Embryonic facial prominence (tissue), 1 donor: Measurements from ENCODE around the gene CDH13.

ENCODE experiments used
- DNase-seq: peaks from one replicate; pipeline ENCODE4 v3.0.0-alpha.2; 2016; ENCODE audit errors: extremely low spot score

Gene CDH13

DNA sequence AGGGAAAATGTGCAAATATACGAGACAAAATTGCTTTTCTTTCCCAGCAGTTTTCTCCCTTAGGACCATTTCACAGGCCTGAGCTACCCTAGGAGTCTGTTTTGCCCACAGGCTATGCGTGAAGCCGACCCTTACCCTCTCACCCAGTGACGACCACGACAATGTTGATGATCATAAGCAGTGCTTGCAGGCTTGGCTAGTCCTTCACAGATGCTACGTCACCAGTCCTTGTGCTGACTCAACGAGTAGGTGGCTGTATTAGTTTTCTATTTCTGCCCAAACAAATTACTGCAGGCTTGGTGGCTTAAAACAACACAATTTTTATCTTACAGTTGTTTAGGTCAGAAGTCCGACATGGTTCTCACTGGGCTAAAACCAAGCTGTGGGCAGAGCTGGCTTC is 606.4 kb downstream of the CDH13 start:
- no peak for DNase-seq

DNA sequence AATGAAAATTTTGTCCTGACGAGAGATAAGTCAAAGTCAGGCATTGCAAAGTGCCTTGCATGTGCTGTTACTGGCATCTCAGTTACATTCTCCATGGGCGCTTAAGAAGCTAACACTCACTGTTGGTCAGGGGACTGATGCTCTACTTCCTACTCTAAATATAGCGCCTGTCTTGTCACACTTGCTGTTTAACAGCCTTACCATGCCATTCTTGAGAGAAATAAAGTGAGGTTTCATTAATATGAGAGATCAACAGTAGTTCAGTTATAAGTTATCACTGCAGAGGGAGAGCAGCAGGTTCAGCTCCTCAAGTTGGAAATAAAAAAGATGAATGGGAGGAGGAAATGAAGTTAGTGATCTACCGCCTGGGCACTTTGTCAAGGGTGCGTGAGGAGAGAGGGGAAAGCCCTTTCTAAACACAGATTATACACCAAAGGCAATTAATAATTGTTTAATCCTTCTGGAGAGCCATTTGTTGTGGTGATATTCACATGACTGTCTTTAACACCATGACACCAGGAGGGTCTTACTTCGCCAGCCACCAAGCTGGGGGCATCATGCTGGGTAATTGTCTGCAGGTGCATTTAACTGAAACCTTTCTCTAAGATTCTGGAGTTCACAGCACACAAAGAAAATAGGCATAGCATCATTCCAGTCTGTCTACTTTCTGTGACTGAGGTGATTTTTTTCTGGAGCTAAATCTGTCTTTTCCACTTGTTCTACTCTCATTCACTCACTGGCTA is 612.4 kb downstream of the CDH13 start:
- DNase-seq, result no peak

DNA sequence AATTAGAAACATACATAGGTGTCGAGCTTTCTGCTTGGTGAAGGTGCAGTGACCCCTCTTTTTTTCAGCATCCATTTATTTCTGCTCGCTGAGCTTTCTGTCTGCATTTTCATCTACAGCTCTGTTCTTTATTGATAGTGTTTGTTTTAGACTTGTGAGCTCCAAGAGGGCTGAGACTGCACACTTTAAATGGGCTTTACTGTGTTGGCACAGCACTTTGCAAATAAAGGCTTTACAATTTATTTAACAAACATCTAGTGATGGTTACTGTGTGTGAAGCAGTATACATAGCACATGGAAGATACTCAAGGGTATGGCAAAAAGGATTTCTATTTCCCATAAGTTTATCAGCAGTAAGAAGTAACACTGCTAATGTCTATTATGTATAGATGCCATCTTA is 617.3 kb downstream of the CDH13 start:
- DNase-seq, result no peak

DNA sequence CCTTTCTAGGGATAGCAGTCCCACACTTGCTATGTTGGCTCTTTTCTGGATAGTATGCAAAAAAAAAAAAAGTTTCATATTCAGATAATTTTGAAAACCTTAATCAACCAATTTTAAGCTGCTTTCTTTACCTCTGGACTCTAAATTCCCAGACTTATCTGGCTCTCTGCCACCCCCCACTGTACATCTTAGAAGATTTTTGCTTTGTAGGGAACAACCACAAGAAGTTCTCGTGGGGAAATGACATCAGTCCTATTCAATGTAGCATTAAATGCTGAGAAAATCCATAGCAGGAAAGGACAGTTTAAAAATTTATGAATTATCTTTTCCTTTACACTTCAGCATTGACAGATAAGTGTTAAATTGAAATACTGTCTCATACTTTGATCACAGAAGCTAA is 618.3 kb downstream of the CDH13 start:
- DNase-seq, result no peak

DNA sequence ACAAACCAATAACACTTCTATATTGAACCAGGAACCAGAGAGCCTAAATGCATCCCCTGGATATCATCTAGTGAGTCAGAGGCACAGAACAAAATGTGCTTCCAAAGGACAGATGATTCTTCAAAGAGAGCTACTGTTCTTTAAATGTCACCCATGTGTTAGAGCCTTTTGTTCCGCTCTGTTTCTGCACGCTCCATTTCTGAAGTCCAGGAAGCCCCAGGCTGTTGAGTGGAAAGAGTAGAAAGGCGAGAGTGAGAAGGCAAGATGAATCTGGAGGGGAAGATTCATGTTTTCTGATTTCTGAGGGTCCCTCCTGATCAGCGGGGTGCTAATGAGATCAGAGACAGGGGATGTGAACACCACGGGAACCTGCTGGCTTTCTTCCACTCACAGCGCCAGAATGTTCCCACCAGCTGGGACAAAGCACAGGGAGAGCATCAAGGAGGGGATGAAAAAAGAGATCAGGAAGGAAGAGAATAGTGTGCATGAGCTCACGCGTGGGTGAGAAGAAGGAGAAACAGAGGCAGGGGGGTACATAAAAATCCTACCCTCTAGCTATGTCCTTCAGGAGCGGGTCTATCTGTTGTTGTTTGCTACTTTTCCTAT is 621.1 kb downstream of the CDH13 start:
- DNase-seq, result no peak

DNA sequence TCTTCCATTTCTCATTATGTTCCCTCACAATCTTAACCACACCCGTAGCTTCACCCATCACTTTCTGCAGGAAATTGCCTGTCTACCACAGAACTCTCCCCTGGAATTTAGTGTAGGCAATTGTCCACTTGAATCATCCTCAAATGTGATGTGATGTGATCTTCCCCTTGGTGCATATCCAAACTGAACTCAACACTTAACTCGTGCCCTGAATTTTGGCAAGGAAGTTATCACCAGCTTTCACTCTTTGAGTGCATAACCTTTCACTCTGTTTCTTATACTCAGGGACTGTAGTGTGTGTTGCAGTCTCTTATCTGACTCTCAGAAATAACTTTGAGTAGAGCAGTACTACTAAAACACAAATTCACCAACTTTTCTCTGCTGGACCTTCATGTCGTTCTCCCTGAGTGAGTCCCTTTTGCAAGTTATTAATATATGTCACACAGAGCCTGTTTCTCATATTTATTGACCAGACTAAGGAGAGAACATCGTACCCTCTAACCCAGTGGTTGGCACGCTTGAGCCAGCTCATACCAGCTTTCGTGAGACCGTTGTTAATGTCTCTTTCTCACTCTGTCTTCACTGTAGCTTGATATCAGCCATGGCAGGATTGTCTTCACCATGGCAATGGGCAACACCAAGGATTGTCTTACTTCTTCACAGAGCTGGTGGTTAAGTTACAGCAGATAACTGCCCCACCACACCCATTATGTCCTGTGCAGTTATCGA is 622.1 kb downstream of the CDH13 start:
- DNase-seq, result no peak

DNA sequence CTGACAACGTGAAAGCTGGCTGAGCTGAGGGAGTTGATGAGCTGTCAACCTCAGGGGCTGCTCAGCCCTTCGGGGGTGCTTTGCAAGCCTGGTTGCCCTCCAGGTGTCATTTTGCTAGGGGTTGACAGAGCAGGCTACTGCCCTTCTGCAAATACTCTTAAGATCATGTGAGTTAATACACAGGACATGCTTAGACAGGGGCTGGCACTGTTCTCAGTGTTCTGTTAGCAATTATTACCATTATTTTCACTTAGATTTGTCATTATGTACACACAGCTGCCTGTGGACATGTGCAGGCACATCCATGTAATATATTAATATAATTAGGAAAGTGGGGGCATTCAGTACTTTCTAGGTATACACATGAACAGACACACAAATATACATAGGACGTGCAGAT is 626.8 kb downstream of the CDH13 start:
- DNase-seq, result no peak

DNA sequence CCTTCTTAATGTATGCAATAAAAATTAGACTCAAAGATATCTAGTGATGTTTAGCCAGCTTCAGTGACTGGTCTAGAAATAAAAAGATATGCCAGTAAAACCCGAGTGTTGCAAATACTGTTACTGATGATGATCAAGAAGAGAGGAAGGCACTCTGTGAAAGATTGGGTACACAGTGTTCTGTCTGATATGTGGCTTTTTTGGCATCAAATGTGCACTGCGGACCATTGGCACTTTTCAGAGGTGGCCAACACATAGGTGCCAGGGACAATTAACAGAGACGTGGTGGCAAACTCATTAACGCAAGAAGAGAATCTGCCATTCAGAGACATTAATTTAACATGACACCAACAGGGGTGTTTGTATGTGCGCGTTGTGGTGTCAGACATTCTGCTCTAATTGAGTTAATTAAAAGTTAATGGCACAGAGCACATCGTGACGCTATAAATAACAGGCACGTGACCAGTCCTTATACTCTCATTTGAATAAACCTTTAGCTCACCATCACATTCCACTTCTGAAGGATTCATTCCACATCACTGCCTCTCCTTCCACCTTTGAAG is 631.7 kb downstream of the CDH13 start:
- no peak for DNase-seq

DNA sequence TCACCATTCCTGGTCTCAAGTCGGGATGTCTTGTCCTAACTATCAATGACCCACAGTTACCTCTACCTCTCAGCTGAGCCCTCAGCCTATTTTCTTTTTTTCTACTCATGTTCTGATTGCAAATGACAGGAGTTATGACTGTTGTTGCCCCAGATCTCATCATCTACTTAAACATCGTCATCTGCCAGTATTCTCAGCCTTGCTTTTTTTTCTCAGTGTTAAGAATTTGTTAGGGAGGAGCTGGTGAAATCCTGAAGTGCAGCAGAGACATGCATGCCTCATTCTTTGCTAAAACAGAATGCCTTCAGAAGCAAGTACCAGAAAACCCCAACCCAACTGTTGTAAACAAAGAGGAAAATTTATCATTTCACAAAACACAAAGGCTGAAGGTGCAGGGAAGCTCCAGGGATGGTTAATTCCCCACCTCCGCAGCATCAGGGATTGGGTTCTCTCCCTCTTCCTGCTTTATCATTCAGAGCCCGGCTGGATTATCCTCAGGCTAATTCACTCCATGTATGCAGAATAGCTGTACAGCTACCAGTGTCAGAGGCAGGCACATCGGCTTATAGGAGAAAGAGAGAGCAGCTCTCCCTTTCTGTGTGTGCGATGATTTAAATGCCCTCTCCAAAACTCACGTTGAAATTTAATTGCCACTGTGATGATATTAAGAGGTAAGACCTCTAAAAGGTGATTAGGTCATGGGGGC is 640.2 kb downstream of the CDH13 start:
- no peak for DNase-seq

DNA sequence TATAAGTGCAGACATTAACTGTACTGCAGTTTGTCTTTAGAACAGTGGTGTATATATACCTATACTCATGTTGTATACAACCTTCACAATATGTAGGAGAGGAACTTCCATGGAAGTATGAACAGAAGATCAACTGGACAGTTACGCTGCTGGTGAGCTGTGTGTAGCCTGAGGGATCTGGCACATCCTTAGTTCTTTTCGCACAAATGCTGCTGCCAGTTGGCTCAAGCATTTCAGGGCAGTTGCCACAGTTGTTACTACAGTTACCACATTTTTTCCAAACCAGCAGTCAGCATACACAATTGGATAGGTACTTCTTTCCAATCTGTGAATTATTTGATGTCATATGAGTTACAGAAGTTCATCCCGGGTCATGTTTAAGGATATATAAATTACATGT is 641.4 kb downstream of the CDH13 start:
- DNase-seq, result no peak

DNA sequence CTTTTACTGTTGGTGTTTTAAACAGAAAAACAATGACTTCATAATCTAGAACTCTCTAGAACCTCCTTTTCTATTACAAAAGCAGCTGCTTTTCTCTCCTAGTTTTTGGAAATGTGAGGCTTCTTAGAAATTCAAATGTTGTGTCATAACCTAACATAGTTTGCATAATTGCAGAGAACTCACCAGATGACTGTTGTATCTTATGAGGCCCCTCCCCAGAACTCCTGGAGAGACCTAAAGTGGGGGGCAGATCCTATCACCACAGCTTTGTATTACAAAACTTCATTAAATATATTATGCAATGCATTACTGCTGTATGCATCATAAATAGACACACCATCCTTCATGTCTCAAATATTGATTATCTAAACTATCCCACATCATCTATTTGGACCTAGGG is 642.3 kb downstream of the CDH13 start:
- no peak for DNase-seq

DNA sequence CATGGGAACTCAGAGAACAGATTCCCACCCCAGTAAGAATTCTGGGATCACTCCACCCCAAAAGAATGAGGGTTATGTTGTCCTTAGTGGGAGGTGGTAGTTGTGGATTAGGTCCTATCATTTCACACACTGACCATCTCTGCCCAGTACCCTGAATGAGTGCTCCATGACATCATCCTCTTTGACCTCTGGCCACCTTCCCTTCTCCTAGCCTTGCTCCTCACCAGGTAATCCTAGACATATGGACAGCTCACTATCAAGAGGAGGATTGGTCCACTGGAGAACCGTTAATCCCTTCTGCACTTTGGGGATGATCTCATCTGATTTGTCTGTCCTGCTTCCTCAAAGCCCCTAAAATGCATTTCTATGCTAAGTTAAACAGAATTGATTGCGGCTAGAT is 642.8 kb downstream of the CDH13 start:
- DNase-seq, result no peak

DNA sequence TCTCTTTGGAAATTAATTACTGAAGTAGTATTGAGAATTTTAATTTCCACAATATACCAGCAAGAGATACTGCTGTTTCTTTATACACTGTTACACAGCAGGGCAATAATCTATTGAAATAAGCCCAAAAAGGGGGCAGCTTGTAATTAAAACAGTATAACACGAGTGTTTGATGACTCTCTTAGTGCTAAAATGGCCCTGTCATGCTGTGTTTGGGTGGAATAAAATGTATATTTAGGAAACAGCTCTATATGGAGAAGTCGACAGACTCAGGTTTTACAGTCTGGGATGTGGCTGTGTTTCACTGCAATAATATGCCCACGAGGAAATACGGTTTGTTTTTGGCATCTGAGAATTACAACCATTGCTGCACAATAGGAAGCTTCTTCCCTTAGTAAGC is 643.3 kb downstream of the CDH13 start:
- no peak for DNase-seq

DNA sequence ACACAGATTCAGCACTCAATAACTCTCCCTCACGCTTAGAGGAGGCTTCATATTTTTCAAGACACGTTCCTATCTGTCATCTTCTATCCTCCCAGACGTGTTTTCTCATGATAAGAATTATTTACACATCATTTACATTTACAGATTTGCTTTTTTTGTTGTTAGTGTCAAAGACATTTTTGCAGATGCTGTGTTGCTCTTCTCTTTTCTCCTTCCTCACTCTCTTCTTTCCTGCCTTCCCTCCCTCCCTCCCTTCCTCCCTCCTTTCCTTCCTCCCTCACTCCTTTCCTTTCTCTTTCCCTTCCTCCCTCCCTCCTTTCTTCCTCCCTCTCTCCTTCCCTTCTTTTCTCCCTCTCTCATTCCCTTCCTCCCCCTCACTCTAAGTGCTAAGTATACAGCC is 643.9 kb downstream of the CDH13 start:
- DNase-seq, result no peak

DNA sequence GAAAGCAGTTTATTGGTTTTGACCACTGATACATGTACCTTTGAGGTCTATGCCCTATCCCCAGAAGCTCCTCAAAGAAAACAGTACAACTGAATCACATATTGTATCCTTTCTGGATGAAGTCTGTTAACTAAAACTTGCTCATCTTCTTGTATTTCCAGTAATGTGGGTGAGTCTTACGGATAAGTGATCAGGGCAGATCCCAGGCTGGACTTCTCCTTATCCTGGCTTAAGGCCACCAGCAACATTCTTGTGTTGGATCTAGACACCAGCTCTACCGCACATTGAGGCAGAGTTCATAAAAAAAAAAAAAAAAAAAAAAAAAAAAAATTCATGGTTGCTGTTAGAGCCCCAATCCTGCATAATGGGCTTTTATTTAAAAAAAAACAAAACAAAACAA is 644.4 kb downstream of the CDH13 start:
- no peak for DNase-seq

DNA sequence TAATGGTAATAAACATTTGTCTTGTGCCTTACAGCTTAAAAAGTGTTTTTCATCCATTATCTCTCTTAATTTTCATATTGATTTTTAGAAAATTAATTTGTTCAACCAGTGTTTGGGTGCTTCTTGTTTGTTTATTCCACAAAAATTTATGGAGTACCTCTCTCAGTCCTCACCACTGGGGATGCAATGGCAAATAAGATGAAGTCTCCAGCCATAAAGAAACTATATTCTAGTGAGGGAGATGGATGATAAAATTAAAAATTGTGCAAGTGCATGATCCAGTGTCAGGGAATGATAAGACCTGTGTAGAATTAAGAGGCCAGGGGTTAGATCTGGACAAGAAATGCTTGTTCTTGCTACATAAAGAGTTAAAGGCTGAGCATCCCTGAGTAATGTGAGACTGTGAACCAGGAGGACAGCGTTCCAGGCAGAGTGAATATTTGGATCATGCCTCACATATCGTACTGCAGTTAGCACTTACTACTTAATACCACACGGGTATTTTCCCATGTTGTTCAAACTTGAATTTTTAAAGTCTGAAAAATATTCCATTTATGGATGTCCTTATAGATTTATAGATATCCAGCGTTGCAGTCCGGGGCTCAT is 645.3 kb downstream of the CDH13 start:
- no peak for DNase-seq

DNA sequence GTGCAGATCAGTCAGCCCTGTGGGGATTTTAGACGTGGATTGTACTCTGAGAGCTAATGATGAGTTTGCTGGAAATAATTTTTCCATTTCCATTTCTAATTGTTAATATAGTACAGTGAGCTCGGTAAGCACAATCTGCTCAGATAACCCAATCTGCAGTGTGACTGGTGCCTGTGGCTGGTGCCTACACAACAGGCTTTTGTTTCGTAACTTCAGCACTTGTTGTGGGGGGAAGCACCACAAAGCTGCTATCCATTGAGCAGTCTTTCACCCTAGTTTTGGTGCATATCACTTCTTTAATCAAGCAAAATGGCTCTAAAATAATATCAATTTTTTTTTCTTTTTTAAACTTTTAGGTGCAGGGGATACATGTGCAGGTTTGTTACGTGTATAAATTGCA is 646.1 kb downstream of the CDH13 start:
- no peak for DNase-seq

DNA sequence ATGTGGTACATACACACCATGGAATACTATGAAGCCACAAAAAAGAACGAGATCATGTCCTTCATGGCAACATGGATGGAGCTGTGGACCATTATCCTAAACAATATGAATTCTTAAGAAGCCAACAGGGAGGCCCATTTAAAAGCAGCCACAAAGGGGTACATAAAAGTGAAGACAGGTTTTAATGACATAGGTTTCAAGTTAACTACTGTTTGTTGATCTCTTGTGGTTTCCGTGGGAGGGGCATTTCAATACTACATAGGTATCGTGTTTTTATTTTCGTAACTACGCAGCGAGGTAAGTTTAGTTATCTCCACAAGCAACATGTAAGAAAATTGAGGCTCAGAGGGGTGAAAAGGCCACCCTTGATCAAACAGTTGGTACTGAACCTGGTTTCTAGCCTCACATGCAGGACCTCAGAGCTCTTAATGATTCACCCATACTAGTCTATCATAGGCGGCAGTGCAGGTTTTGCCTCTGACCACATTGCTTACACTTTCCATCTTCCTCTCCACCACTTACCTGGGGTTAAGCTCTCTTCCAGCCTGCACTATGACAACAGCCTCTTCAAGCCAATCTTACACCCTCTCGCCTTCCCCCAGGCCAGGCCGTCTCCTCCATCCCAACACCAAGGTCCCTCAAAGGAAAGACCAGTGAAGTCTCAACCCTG is 646.9 kb downstream of the CDH13 start:
- DNase-seq, result no peak

DNA sequence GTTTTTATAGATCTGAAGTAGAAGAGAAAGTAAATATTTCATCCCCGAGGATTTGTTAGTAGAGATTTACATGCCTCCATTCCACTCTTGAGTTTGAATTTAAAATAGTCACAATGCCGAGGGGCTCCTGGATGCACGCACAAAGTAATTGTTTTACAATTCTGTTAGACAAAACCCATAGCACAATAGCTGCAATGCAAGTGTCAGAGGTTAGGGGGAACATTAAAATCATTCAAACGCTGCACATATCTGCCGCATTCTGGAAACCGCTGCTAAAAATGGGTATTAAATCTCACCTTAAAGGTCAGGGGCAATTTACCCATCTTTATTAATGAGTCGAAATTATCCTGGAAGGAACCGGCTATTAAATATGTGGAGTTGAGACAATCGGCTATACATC is 652.5 kb downstream of the CDH13 start:
- DNase-seq, result no peak

DNA sequence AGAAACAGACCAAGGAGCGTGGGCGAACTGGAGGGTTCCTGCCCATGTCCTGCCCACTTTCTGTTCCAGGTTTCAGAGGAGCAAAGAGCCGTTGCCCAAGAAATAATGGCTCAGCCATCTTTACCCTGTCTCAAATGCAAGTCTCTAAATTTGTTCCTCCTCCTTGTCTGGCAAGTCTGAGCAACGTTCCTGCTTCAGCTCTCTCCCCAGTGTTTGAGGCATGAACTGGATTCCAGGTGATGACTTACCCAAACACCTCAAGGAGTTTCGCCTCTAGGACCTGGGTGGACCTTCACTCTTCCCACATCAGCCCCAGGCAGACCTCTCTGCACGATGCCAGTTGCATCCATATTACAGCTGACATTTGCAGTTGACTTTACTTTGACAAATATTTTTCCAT is 659.2 kb downstream of the CDH13 start:
- DNase-seq, result no peak

DNA sequence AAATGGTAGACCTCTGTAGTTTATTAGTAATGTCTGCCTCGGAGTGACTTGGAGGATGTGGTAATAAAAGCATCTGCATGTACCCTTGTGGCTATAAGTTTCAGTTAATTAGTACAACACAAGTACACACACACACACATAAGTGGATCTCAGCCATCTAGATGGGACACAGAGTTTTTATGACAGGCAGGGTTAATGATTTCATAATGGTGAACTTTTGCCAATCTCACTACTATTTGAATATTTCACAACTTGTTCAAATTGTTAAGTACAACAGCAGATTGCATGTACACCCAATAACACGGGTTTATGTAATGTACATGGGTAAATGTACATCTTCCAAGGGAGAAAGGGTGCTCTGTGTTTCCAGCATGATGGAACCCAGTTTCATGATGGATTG is 669.7 kb downstream of the CDH13 start:
- no peak for DNase-seq
